ENCODE measurements around the gene RS1.
A peak's percentile ranks its signal among the peaks of the same experiment; 100 is the strongest.

RS1 gene

DNA sequence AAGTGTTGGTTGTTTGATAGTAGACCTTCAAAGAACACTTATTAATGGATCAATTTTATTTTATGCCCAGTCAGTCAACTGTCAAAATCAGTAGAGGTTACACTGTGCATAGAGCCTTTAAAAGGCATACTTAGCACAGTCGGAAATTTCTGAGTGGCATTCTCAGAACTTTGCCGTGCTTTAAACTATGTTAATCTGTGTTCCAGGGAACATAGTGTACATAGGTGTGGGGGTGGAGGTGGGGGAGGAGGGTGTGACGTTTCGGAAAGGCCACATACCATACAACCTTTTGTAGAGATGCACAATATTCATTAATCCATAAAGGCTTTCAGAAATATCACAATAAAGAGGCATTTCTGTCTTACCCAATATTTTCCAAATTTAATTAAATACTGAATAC, 75.8 kb downstream of the RS1 start:
- peak; percentile 4 for DNase-seq

DNA sequence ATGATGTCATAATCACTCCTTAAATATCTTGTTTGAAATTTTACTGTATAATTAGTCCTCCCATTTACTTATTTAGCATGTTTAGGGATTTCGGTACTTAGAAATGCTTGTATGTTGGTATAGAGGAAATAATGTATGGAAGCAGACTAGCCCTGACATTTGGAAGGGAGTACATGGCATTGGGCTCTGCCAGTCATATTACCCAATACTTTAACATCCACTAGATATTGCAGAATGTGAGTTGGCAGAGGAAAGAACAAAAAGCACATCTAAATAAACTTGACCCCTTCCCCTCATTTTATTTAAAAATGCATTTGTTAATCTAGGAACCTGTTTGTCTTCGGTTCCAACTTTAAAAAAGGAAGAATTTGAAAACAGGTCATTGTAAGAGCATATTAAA, 77.8 kb downstream of the RS1 start:
- no peak for DNase-seq

DNA sequence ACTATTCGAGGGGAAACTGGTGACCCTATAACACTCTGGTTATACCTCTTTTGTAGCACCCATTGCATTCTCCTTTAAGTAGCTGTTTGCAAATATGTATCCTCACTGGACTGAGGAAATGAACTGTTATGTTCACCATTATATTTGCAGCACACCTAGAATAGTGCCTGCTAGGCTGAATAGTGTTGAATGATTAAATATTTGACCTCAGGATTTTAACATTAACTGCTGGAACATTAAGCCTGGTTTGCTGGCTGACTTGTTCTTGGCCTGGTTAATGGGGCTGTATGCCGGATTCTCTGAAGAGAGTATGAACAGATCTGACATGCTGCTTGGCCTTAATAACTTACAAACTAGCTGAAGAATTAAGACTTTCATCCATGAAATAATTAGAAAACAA, 80.1 kb downstream of the RS1 start:
- no peak for DNase-seq

Data from eye (tissue), 1 donor.